Epithelial cell of proximal tubule (primary cell): ENCODE data around the gene PFN2. TPM values are rescaled to one million over a fixed set of nuclear protein-coding genes. Genes with fewer than 3 reads are reported as not detected.

ENCODE experiments used
- DNase-seq: peaks from one replicate; pipeline ENCODE4 v3.0.0-alpha.2; 2011; ENCODE audit warnings: low read depth
- H3K4me3 ChIP-seq: 2 replicates; pipeline ENCODE4 v1.5.1; 2011; ENCODE audit warnings: low read depth, mild to moderate bottlenecking, low read length
- CTCF ChIP-seq: conservative IDR thresholded peaks from 2 replicates; pipeline ENCODE4 v1.5.1; 2012; ENCODE audit warnings: low read depth, mild to moderate bottlenecking, low read length
- total RNA-seq: library from RNA; depleted of rRNA; stranded (reverse); fragments of >200 nt; gene quantifications from 2 replicates; pipeline ENCODE4 v1.2.3, GENCODE V29; 2015

The PFN2 gene
- 112 and 137 TPM in 2 replicates for total RNA-seq

- no peak for DNase-seq
- TF ChIP-seq CTCF, result no peak
- peak within 1 kb of the TSS; percentile 82 for H3K4me3 ChIP-seq
Measured at GRCh38 chr3:149970716-149971402, at the start of gene PFN2. TSS of gene PFN2 (minus strand) at chr3:149970895. CDS start at chr3:149970856, 39 bp downstream.

- peak; percentile 10 for DNase-seq
- no peak for TF ChIP-seq CTCF
- no peak overlapping the region for H3K4me3 ChIP-seq
Measured at GRCh38 chr3:150015901-150016300, 45.2 kb upstream of the PFN2 start.

- H3K4me3 ChIP-seq, result no peak overlapping the region
- TF ChIP-seq CTCF, result no peak
- DNase-seq, result no peak
Measured at GRCh38 chr3:150014782-150015181, 44.1 kb upstream of the PFN2 start.

- no peak for DNase-seq
- no peak overlapping the region for H3K4me3 ChIP-seq
- TF ChIP-seq CTCF, result no peak
Measured at GRCh38 chr3:150013801-150014200, 43.1 kb upstream of the PFN2 start.

GRCh38 chr3:150006794-150007193 is 36.1 kb upstream of the PFN2 start:
- no peak overlapping the region for H3K4me3 ChIP-seq
- no peak for TF ChIP-seq CTCF
- no peak for DNase-seq

- H3K4me3 ChIP-seq, result no peak overlapping the region
- TF ChIP-seq CTCF, result no peak
- no peak for DNase-seq
Measured at GRCh38 chr3:150005243-150006112, 34.8 kb upstream of the PFN2 start.
